ENCODE measurements around the gene PTPRN2.

- TF ChIP-seq CTCF (conservative IDR thresholded peaks at IDR 0.05) (no peak), EZH2 (IDR thresholded peaks at IDR 0.05; ENCODE audit: low read depth) (no peak)
Observed at GRCh38 chr7:158505683-158506082, 81.9 kb downstream of the PTPRN2 start.

Data from PC-9 (cell line).